PC-3 (cell line): ENCODE results near the gene SELL. TPM values are rescaled to one million over a fixed set of nuclear protein-coding genes. Genes with fewer than 3 reads are reported as not detected.
A peak's percentile ranks its signal among the peaks of the same experiment; 100 is the strongest.

Source experiments
- ATAC-seq: fragments of 200-7000 bp; cut with Tn5 transposase; 2 replicates; pipeline ENCODE4 v1.9.1; 2020; ENCODE audit warnings: mild to moderate bottlenecking, moderate library complexity
- BruUV-seq: library from RNA; stranded (reverse); fragments of 400-500 nt; replicated peaks from 2 replicates; lab custom pipeline; 2021; lab: Mats Ljungman, UMichigan
- CTCF ChIA-PET: fragments of 300-600 bp; sonication (Branson Sonifier 250); formaldehyde crosslinking; loops from one replicate; lab custom pipeline; 2022; ENCODE audit warnings: antibody characterized with exemption; lab: Charles Lee
- POLR2A ChIA-PET: fragments of 300-600 bp; sonication (Branson Sonifier 250); formaldehyde crosslinking; loops from one replicate; lab custom pipeline; 2022; ENCODE audit warnings: antibody characterized with exemption; ENCODE audit not compliant: unreplicated experiment; lab: Charles Lee
- DNase-seq: peaks from one replicate; pipeline ENCODE4 v3.0.0-alpha.2; 2015
- H2AFZ ChIP-seq: fragments of 300-600 bp; sonication (generic); 2 replicates; pipeline ENCODE4 v1.6.0; 2016; ENCODE audit warnings: antibody characterized with exemption, low read length
- H3F3A ChIP-seq: fragments of 300-600 bp; sonication (generic); one replicate; pipeline ENCODE4 v1.6.0; 2017; ENCODE audit warnings: antibody characterized with exemption, low read length, control low read depth, mild to moderate bottlenecking; ENCODE audit not compliant: unreplicated experiment
- H3K27ac ChIP-seq: fragments of 300-600 bp; sonication (generic); 2 replicates; pipeline ENCODE4 v1.5.1; 2016; ENCODE audit warnings: mild to moderate bottlenecking, low read length
- H3K27me3 ChIP-seq: fragments of 300-600 bp; sonication (generic); 2 replicates; pipeline ENCODE4 v1.6.1; 2016; ENCODE audit warnings: low read length, mixed read lengths
- H3K36me3 ChIP-seq: fragments of 300-600 bp; sonication (generic); 2 replicates; pipeline ENCODE4 v1.6.1; 2016; ENCODE audit warnings: low read depth, mixed run types, low read length, mixed read lengths
- H3K4me1 ChIP-seq: fragments of 300-600 bp; sonication (generic); 2 replicates; pipeline ENCODE4 v1.5.1; 2016; ENCODE audit warnings: low read length; ENCODE audit not compliant: insufficient read depth
- H3K4me2 ChIP-seq: fragments of 300-600 bp; sonication (generic); 2 replicates; pipeline ENCODE4 v1.6.0; 2016; ENCODE audit warnings: low read length
- H3K4me3 ChIP-seq: fragments of 300-600 bp; sonication (generic); 2 replicates; pipeline ENCODE4 v1.5.1; 2016; ENCODE audit warnings: mild to moderate bottlenecking, low read length, mixed read lengths
- H3K79me2 ChIP-seq: fragments of 300-600 bp; sonication (generic); 2 replicates; pipeline ENCODE4 v1.6.1; 2017; ENCODE audit warnings: low read length, mixed read lengths
- H3K9ac ChIP-seq: fragments of 300-600 bp; sonication (generic); 2 replicates; pipeline ENCODE4 v1.6.0; 2016; ENCODE audit warnings: mild to moderate bottlenecking, low read length
- H3K9me2 ChIP-seq: fragments of 300-600 bp; sonication (generic); replicated peaks from 2 replicates; pipeline ENCODE4 v1.6.1; 2016; ENCODE audit warnings: mixed run types, low read length, mixed read lengths
- H3K9me3 ChIP-seq: fragments of 300-600 bp; sonication (generic); 2 replicates; pipeline ENCODE4 v1.6.1; 2016; ENCODE audit warnings: low read length, mixed read lengths
- H4K20me1 ChIP-seq: fragments of 300-600 bp; sonication (generic); 2 replicates; pipeline ENCODE4 v1.6.1; 2016; ENCODE audit warnings: low read length, mixed read lengths
- CTCF ChIP-seq: fragments of 300-600 bp; sonication (generic); conservative IDR thresholded peaks from 2 replicates; pipeline ENCODE4 v1.5.1; 2017; ENCODE audit warnings: antibody characterized with exemption, low read depth, mild to moderate bottlenecking, low read length
- EZH2 ChIP-seq: fragments of 300-600 bp; sonication (generic); IDR thresholded peaks from one replicate; pipeline ENCODE4 v1.6.1; 2017; ENCODE audit warnings: antibody characterized with exemption, mild to moderate bottlenecking, low read length; ENCODE audit not compliant: unreplicated experiment
- EZH2phosphoT487 ChIP-seq: fragments of 300-600 bp; sonication (generic); IDR thresholded peaks from 2 replicates; pipeline ENCODE4 v1.6.1; 2018; ENCODE audit warnings: mild to moderate bottlenecking, antibody characterized with exemption, low read length, borderline replicate concordance
- intact Hi-C: fragments of 100-400 bp; cut with micrococcal nuclease; formaldehyde crosslinking; loops from 2 replicates; pipeline ENCODE4 v1.9.0; 2023
- total RNA-seq: library from RNA; depleted of rRNA; stranded (reverse); fragments of >200 nt; gene quantifications from 2 replicates; pipeline ENCODE4 v1.2.3, GENCODE V29; 2014

The SELL gene
- total RNA-seq, 1 experiment from 2014 or later: 1.2 TPM

- DNase-seq: no peak
- Histone ChIP-seq H3K4me1 (no peaks in the 10 kb centered on the region), H4K20me1 (no peaks in the 10 kb centered on the region), H2AFZ (no peak overlapping the region), H3K4me2 (no peak overlapping the region), H3K9me3 (no peaks in the 10 kb centered on the region), H3K4me3 (no peak overlapping the region), H3K27me3 (0 out of 2 replicates have a peak, but pooled peaks cover 3% of the 10 kb centered on the region), H3K36me3 (no peaks in the 10 kb centered on the region), H3F3A (no peaks in the 10 kb centered on the region), H3K9me2 (no peaks in the 10 kb centered on the region), H3K27ac (no peak overlapping the region), H3K79me2 (no peaks in the 10 kb centered on the region), H3K9ac (no peak overlapping the region)
- no TSS peak for BruUV-seq
- intact Hi-C loops: no loop called here
- CTCF ChIA-PET: no interaction called here
- ATAC-seq: no peak
- TF ChIP-seq EZH2: no peak
- no peak for TF ChIP-seq CTCF
- TF ChIP-seq EZH2phosphoT487: no peak
- POLR2A ChIA-PET: no interaction called here
Measured at GRCh38 chr1:169704797-169705196, 6.6 kb downstream of the SELL start.

- Histone ChIP-seq H3K79me2 (no peaks in the 10 kb centered on the region), H3F3A (no peaks in the 10 kb centered on the region), H3K9ac (no peak overlapping the region), H3K4me2 (no peak overlapping the region), H3K27ac (no peak overlapping the region), H3K4me3 (no peak overlapping the region), H3K9me3 (no peaks in the 10 kb centered on the region), H3K36me3 (no peaks in the 10 kb centered on the region), H3K4me1 (peaks cover 5% of the 10 kb centered on the region), H2AFZ (no peak overlapping the region), H4K20me1 (no peaks in the 10 kb centered on the region), H3K9me2 (no peaks in the 10 kb centered on the region), H3K27me3 (0 out of 2 replicates have a peak, but pooled peaks cover 3% of the 10 kb centered on the region)
- no TSS peak for BruUV-seq
- DNase-seq (no peak), ATAC-seq (no peak)
- intact Hi-C loops: no loop called here
- ChIA-PET POLR2A (no interaction called here), CTCF (no interaction called here)
- TF ChIP-seq EZH2phosphoT487 (no peak), EZH2 (no peak)
Measured at GRCh38 chr1:169701261-169702005, 10.0 kb downstream of the SELL start.

GRCh38 chr1:169699707-169700106 is 11.7 kb downstream of the SELL start:
- no TSS peak for BruUV-seq
- DNase-seq: no peak
- POLR2A ChIA-PET: no interaction called here
- no peaks in the 10 kb centered on the region for H3K36me3 ChIP-seq
- no peaks in the 10 kb centered on the region for H3F3A ChIP-seq
- H3K4me3 ChIP-seq: no peak overlapping the region
- H4K20me1 ChIP-seq: no peaks in the 10 kb centered on the region
- no peaks in the 10 kb centered on the region for H3K9me3 ChIP-seq
- H3K9me2 ChIP-seq: no peaks in the 10 kb centered on the region
- no peak overlapping the region for H3K9ac ChIP-seq
- no peak for ATAC-seq
- TF ChIP-seq EZH2phosphoT487 (no peak), CTCF (peak; percentile 17; the same call in 1 of the 2 replicates), EZH2 (no peak)
- no peaks in the 10 kb centered on the region for H3K27me3 ChIP-seq
- CTCF ChIA-PET: no interaction called here
- H3K4me1 ChIP-seq: peaks cover 10% of the 10 kb centered on the region
- H2AFZ ChIP-seq: no peak overlapping the region
- intact Hi-C loops: no loop called here
- no peak overlapping the region for H3K27ac ChIP-seq
- H3K79me2 ChIP-seq: no peaks in the 10 kb centered on the region
- no peak overlapping the region for H3K4me2 ChIP-seq
